Measurements from ENCODE around the gene ULK4.

- TF ChIP-seq CTCF (IDR thresholded peaks at IDR 0.05), result no peak
- TF ChIP-seq POLR2A (IDR thresholded peaks at IDR 0.05), result no peak
These were observed 742.5 kb downstream of the ULK4 start for GRCh38 chr3:41219424-41219823.
